ENCODE measurements around the gene KLHL26.

GRCh38 chr19:18650468-18651041 lies 13.7 kb downstream of the KLHL26 start:
- TF ChIP-seq CTCF (IDR thresholded peaks at IDR 0.05; ENCODE audit: borderline replicate concordance, extremely low read depth, low read length, poor library complexity, severe bottlenecking) = no peak
- no peak for TF ChIP-seq EZH2 (IDR thresholded peaks at IDR 0.05; ENCODE audit: borderline replicate concordance, low read depth, low read length, severe bottlenecking)

All from DND-41 (cell line).